Neural cell (in vitro differentiated cells): ENCODE data around the gene HTRA2.

Experiments
- EZH2 ChIP-seq: fragments of 200-600, 300-800 bp; shearing (Covaris generic), sonication (generic); IDR thresholded peaks from 2 replicates; pipeline ENCODE4 v1.6.1; 2014; ENCODE audit warnings: antibody characterized with exemption, low read length, borderline replicate concordance, mild to moderate bottlenecking; ENCODE audit not compliant: insufficient read depth, poor library complexity, severe bottlenecking
- POLR2AphosphoS5 ChIP-seq: IDR thresholded peaks from 2 replicates; pipeline ENCODE4 v1.6.1; 2012
- RAD21 ChIP-seq: fragments of 450-650 bp; conservative IDR thresholded peaks from 2 replicates; pipeline ENCODE4 v1.6.1; 2014; ENCODE audit warnings: antibody characterized with exemption, mild to moderate bottlenecking, moderate library complexity
- SMC3 ChIP-seq: fragments of 450-650 bp; conservative IDR thresholded peaks from 2 replicates; pipeline ENCODE4 v1.6.1; 2014; ENCODE audit warnings: antibody characterized with exemption, mild to moderate bottlenecking, moderate library complexity; ENCODE audit not compliant: poor library complexity
- TF ChIP-seq, protein P1 (sequence below): fragments of 450-650 bp; IDR thresholded peaks from 2 replicates; pipeline ENCODE4 v1.5.1; 2014; ENCODE audit warnings: antibody characterized with exemption, mild to moderate bottlenecking, moderate library complexity; ENCODE audit not compliant: poor library complexity, severe bottlenecking

DNA sequence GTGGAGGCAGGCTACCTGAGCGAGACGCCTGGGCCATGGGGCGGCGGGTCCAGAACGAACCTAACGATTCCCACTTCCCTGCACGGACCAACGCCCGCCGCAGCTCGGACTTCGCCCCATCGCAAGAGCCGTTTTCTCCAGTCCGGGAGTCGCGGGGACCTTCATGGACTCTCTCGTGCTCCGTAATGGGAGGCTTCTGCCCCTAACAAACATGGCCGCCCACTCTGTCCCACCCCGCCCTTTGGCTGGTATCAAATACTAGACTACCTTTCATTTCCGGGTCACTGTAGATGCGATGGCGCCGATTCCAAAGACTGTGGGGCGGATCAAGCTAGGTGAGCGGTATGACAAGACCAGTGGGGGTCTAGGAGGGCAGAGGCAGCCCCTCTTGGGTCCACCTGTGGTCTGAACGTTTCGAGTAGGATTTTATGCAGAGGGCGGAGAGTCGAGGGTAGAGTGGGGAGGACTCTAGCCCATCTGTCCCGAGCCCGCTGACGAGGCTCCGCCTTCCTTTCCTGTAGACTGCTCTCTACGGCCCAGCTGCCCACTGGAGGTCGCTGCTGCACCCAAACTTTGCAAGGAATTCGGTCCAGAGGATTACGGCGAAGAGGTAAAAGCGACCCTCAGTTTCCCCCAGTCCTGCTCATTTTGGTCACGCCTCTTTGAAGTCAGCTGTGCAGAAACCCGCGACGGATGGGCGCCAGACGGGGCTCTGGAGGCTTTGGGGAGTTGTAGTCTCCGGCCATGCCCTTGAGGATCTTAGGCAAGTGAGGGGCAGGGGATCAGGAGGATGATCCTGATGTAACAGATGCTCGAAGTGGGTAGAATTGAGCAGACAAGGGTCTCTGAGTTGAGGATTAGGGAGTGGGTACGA is 46.7 kb upstream of the HTRA2 start, which contains the start of the genes CCDC142 and TTC31:
- TF ChIP-seq, protein P1, sequence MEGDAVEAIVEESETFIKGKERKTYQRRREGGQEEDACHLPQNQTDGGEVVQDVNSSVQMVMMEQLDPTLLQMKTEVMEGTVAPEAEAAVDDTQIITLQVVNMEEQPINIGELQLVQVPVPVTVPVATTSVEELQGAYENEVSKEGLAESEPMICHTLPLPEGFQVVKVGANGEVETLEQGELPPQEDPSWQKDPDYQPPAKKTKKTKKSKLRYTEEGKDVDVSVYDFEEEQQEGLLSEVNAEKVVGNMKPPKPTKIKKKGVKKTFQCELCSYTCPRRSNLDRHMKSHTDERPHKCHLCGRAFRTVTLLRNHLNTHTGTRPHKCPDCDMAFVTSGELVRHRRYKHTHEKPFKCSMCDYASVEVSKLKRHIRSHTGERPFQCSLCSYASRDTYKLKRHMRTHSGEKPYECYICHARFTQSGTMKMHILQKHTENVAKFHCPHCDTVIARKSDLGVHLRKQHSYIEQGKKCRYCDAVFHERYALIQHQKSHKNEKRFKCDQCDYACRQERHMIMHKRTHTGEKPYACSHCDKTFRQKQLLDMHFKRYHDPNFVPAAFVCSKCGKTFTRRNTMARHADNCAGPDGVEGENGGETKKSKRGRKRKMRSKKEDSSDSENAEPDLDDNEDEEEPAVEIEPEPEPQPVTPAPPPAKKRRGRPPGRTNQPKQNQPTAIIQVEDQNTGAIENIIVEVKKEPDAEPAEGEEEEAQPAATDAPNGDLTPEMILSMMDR, result peak; percentile 99
- TF ChIP-seq SMC3 (peak; percentile 98), POLR2AphosphoS5 (peak; percentile 92), RAD21 (peak; percentile 88), EZH2 (no peak)
